Spinal cord (tissue), 10 donors: ENCODE results near the gene SLC7A7. TPM values are rescaled to one million over a fixed set of nuclear protein-coding genes. Genes with fewer than 3 reads are reported as not detected.
"Not testable (repeated sequence)": the region's sequence is repeated elsewhere in the genome, so short reads cannot be mapped to it uniquely, and the experiment has no call there.

ENCODE experiments used
- DNase-seq, 6 donors: peaks; one replicate each; pipeline versions ENCODE4 v3.0.0 to v3.0.0-alpha.2; 2013 to 2015; ENCODE audit warnings: low spot score in 6 of 6, low read depth in 4 of 6
- H3K27ac ChIP-seq: one replicate; pipeline ENCODE4 v1.5.1; 2013; ENCODE audit warnings: low read depth, low read length, control low read depth
- H3K27me3 ChIP-seq: one replicate; pipeline ENCODE4 v1.6.1; 2013; ENCODE audit warnings: low read length; ENCODE audit not compliant: control insufficient read depth, insufficient read depth
- H3K36me3 ChIP-seq: one replicate; pipeline ENCODE4 v1.6.1; 2013; ENCODE audit warnings: low read length; ENCODE audit not compliant: control insufficient read depth, insufficient read depth
- H3K4me1 ChIP-seq: one replicate; pipeline ENCODE4 v1.6.1; 2013; ENCODE audit warnings: low read length; ENCODE audit not compliant: control insufficient read depth, insufficient read depth
- H3K4me3 ChIP-seq: one replicate; pipeline ENCODE4 v1.5.1; 2013; ENCODE audit warnings: low read depth, low read length, control low read depth
- H3K9me3 ChIP-seq: one replicate; pipeline ENCODE4 v1.6.1; 2013; ENCODE audit warnings: low read length; ENCODE audit not compliant: control insufficient read depth, insufficient read depth
- WGBS: methylation state at CpG from one replicate; pipeline ENCODE4 v1.1.5; 2013; ENCODE audit warnings: missing lambda C conversion rate; ENCODE audit not compliant: insufficient coverage; 5-methylcytosine and 5-hydroxymethylcytosine counted together
- polyA plus RNA-seq, 2 donors: library from polyadenylated mRNA; unstranded; fragments of 120-200 nt; gene quantifications; one replicate each; pipeline ENCODE4 v1.2.1, GENCODE V29; 2013; ENCODE audit not compliant: insufficient read length in 2 of 2
- total RNA-seq, 2 donors: library from RNA; depleted of rRNA in 1 of 2; stranded (reverse); fragments of 120-200 nt in 1 of 2; fragments of >200 nt in 1 of 2; gene quantifications; one replicate each; pipeline versions ENCODE4 v1.2.3 to v1.2.4, GENCODE V29; 2013 to 2014
- donor health status: healthy.

Gene SLC7A7
- total and polyA plus RNA-seq, 4 donors: 8.5 to 11.5 (median 10.1) TPM

DNA sequence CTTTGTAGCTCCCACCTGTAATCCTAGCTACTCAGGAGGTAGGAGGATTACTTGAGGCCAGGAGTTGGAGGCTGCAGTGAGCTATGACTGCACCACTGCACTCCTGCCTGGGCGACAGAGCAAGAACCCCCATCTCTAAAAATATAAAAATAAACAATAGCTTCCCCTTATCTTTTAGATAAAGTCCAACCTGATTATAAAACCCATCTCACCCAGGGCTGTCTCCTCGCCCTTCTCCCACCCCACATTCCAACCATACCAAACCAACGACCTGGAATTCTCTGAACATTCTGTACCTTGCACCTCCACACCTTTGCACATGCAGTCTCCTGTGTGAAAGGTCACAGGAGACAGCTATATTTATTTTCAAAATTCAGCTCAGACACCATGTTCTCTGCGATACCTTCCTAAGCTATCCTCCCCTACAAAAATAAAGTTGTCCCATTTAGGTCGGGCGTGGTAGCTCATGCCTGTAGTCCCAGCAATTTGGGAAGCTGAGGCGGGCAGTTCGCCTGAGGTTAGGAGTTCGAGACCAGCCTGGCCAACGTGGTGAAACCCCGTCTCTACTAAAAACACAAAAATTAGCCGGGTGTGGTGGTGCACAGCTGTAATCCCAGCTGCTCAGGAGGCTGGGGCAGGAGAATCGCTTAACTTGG, 7.7 kb downstream of the SLC7A7 start:
- no peaks in the 10 kb centered on the region for H3K36me3 ChIP-seq
- H3K4me3 ChIP-seq: no peak overlapping the region
- H3K27me3 ChIP-seq: no peaks in the 10 kb centered on the region
- 80% methylated on average over 11 of the region's 13 CpGs for WGBS
- no peak for DNase-seq
- no peak overlapping the region for H3K27ac ChIP-seq
- H3K9me3 ChIP-seq: no peaks in the 10 kb centered on the region
- no peaks in the 10 kb centered on the region for H3K4me1 ChIP-seq

DNA sequence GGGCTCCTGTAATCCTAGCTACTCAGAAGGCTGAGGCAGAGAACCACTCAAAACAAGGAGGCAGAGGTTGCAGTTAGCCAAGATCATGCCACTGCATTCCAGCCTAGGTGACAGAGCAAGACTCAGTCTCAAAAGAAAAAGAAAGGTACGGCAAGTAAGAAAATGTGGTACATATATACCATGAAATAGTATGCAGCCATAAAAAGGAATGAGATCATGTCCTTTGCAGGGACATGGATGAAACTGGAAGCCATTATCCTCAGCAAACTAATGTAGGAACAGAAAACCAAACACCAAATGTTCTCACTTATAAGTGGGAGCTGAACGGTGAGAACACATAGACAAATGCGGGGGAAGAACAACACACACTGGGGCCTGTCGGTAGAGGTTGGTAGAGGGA, 10.0 kb downstream of the SLC7A7 start:
- not testable (repeated sequence) for H3K27me3 ChIP-seq, H3K36me3 ChIP-seq, H3K9me3 ChIP-seq, H3K4me1 ChIP-seq, H3K4me3 ChIP-seq, DNase-seq, H3K27ac ChIP-seq
- WGBS: no CpG with 5 or more reads among the region's 4 CpGs

DNA sequence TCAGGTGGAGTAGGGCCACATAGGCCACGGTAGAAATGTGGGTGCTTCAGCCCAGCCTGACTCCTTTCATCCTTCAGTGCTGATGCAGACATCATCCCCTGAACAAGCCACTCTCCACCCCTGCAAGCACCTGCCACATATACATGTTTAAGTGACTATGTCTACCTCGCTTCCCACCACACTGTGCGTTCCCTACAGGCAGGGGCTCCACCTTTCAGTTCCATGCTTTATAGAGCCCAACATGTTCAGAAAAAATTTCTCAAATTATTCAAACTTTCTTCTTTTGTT, 11.6 kb downstream of the SLC7A7 start:
- no peak overlapping the region for H3K4me3 ChIP-seq
- WGBS: 92% methylated on average over 3 of the region's 3 CpGs

DNA sequence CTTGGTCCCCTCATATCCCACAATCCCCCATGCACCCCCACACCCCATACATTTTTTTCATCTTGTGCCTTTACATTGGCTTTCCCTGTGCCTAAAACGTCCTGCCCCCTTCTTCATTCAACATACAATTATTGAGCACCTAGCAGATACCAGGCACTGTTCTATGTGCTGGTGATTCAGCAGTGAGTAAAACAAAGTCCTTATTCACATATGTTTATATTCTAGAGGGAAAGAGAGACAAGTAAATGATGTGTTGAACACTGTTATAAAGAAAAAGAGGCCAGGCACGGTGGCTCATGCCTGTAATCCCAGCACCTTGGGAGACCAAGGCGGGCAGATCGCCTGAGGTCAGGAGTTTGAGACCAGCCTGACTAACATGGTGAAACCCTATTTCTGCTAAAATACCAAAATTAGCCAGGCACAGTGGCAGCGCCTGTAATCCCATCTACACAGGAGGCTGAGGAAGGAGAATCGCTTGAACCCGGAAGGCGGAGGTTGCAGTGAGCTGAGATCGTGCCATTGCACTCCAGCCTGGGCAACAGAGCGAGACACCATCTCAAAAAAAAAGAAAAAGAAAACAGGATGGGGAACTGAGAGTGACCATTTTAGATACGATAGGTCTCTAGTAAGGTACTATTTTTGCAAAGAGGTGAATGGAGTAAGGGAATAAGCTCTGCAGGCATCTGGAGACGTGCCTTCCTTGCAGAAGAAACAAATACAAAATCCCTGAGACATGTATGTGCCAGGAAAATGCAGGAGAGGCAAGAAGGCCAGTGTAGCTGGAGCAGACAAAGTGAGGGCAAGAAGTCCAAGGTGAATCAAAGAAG, 12.2 kb downstream of the SLC7A7 start:
- Histone ChIP-seq H3K36me3 (no peaks in the 10 kb centered on the region), H3K4me3 (no peak overlapping the region), H3K27ac (no peak overlapping the region), H3K9me3 (no peaks in the 10 kb centered on the region), H3K27me3 (no peaks in the 10 kb centered on the region), H3K4me1 (no peaks in the 10 kb centered on the region)
- DNase-seq: no peak
- WGBS: 84% methylated on average over 10 of the region's 12 CpGs

More for the DNA sequence above, 11.6 kb downstream of the SLC7A7 start:
- H3K9me3 ChIP-seq: no peaks in the 10 kb centered on the region
- H3K27me3 ChIP-seq: no peaks in the 10 kb centered on the region
- no peak overlapping the region for H3K27ac ChIP-seq
- H3K4me1 ChIP-seq: no peaks in the 10 kb centered on the region
- DNase-seq: no peak
- H3K36me3 ChIP-seq: no peaks in the 10 kb centered on the region

DNA sequence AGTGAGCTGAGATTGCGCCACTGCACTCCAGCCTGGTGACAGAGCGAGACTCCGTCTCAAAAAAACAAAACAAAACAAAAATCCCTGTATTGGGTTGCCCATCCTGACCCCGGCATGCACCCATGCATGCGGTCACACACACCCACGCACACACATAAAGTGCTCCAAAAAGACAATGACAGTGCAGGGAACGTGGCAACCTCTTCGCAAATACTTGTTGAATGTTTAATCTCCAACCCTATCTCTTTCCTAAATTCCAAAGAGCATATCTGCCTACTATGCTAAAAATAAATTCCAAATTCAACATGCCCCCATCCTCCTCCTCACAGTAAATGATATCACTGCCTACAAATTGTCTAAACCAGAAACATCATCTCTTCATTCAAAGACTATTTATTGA, 13.5 kb downstream of the SLC7A7 start:
- 79% methylated on average over 7 of the region's 8 CpGs for WGBS
- H3K27me3 ChIP-seq: no peaks in the 10 kb centered on the region

DNA sequence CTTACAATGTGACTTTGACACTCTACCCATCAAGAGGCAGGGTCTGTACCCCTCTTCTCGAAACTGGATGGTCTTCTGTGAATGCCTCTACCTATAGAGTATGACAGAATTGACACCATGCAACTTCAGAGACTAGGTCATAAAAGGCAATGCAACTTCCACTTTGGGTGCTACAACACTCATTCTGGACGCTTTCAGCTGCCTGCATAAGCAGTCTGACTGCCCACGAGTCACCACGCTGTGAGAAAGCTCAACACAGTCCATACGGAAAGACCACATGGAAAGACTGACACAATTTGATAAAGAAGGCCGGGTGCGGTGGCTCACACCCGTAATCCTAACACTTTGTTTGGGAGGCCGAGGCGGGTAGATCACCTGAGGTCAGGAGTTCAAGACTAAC, 14.9 kb downstream of the SLC7A7 start:
- H3K27me3 ChIP-seq: no peaks in the 10 kb centered on the region
- no peak overlapping the region for H3K27ac ChIP-seq
- no peaks in the 10 kb centered on the region for H3K36me3 ChIP-seq
- no peaks in the 10 kb centered on the region for H3K4me1 ChIP-seq
- H3K4me3 ChIP-seq: no peak overlapping the region
- WGBS: 74% methylated on average over 3 of the region's 10 CpGs
- no peak for DNase-seq
- no peaks in the 10 kb centered on the region for H3K9me3 ChIP-seq

More for the DNA sequence above, 13.5 kb downstream of the SLC7A7 start:
- DNase-seq: no peak
- no peaks in the 10 kb centered on the region for H3K4me1 ChIP-seq
- no peak overlapping the region for H3K27ac ChIP-seq
- no peak overlapping the region for H3K4me3 ChIP-seq
- H3K36me3 ChIP-seq: no peaks in the 10 kb centered on the region
- H3K9me3 ChIP-seq: no peaks in the 10 kb centered on the region

DNA sequence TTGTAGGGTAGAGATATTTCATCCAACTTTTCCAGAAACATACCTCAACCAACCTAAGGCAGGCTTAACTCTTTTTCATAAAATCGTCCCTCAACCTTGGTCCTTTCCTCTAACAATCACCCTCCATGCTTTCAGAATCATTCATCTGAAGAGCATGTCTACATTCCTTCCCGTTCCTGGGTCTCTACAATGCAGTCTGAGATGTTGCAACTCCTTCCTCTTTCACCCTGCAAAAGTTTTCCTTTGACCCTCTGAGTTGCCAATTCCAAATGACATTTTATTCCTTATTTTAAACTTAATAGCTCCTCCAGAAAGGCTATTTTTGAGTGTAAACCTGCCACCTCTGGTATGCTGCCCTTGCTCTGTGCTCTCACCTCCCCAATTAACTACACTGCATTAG, 16.7 kb downstream of the SLC7A7 start:
- DNase-seq: no peak
- 67% methylated on average over 2 of the region's 2 CpGs for WGBS

DNA sequence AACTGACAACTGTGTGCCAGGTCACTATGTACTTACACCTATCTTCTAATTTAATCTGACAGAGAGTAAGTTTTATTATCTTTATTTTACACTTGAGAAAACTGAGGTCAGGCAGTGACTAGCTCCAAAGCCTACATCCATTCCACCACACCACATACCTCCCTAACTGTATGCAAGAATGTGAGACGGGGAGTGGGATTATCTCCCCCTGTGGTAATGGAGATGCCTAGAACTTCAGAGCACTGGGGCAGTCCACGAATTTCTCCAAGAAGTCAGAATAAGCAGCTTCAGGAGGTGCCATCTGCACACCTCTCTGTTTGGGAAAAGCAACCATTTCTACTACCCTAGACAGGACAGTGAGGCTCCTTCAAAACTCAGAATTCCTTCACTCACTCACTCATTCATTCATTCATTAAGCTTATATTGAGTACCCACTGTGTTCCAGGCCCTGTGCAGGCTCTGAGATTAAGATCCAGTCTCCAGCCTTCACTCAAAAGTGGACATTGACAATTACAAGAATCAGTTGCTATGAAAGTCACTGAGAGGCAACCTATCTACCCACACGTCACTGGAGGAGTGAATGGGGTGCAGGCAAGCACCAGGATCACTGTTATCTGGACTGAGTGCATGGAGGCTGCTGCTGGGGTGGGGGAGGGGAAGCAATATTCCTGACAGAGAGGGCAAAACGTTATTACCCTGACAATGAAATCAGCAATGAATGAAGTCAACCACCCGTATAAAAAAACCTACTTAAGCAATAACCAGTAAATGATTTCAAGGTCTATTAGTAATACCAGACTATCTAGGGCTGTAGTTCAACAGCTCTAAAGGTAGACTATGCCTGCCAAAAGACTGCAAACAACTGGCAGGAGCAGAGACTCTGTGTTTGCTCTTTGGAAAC, 18.0 kb downstream of the SLC7A7 start:
- 50% methylated on average over 1 of the region's 5 CpGs for WGBS
- DNase-seq: peak in 1 of 6 donors; percentile 34
- no peaks in the 10 kb centered on the region for H3K4me1 ChIP-seq

More for the DNA sequence above, 16.7 kb downstream of the SLC7A7 start:
- no peak overlapping the region for H3K4me3 ChIP-seq
- H3K27me3 ChIP-seq: no peaks in the 10 kb centered on the region
- no peaks in the 10 kb centered on the region for H3K4me1 ChIP-seq
- H3K36me3 ChIP-seq: no peaks in the 10 kb centered on the region
- H3K9me3 ChIP-seq: no peaks in the 10 kb centered on the region
- H3K27ac ChIP-seq: no peak overlapping the region

DNA sequence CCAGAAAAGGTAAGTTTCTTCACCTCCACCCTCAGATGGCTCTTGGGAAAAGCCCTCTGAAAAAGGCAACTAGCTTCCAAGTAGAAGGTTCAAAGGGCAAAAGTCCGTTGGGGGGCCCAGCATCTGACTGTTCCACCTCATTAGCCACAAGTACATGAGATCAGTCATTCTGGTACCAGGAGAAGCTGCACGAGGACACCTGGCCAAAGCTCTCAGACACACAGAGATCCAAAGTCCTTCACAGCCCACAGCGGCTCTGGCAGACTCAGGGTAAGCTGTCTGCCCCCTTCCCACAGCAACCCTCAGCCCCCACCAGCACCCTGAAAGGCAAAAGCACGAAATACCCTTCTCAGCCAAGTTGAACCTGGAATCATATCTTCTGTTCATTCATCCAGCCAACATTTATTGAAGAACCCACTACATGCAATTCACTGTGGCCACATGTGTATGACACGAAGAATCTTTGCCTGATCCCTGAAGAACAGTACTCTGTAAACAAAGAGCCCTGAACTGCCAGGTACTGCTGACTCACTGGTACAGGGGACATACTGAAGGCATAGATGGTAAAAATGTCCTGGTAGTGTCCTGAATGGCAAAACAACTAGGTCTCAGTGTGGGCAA, 19.0 kb downstream of the SLC7A7 start:
- DNase-seq: no peak
- H3K4me1 ChIP-seq: no peaks in the 10 kb centered on the region
- H3K27me3 ChIP-seq: no peaks in the 10 kb centered on the region
- H3K36me3 ChIP-seq: no peaks in the 10 kb centered on the region
- H3K9me3 ChIP-seq: no peaks in the 10 kb centered on the region
- 52% methylated on average over 5 of the region's 5 CpGs for whole genome bisulfite sequencing
- H3K27ac ChIP-seq: no peak overlapping the region
- H3K4me3 ChIP-seq: no peak overlapping the region

More for the DNA sequence above, 18.0 kb downstream of the SLC7A7 start:
- no peaks in the 10 kb centered on the region for H3K36me3 ChIP-seq
- no peak overlapping the region for H3K27ac ChIP-seq
- no peaks in the 10 kb centered on the region for H3K9me3 ChIP-seq
- no peak overlapping the region for H3K4me3 ChIP-seq
- H3K27me3 ChIP-seq: no peaks in the 10 kb centered on the region
